GM21528 (cell line): ENCODE results near the gene IGFBP4.
"Not testable (repeated sequence)": the region's sequence is repeated elsewhere in the genome, so short reads cannot be mapped to it uniquely, and the experiment has no call there.

Experiments used
- ATAC-seq: cut with Tn5 transposase; IDR thresholded peaks from one replicate; pipeline ENCODE4 v1.9.1; 2021; ENCODE audit warnings: mild to moderate bottlenecking, moderate library complexity; ENCODE audit not compliant: unreplicated experiment, low FRiP score

Gene IGFBP4

GRCh38 chr17:40443196-40443987, at the start of gene IGFBP4:
TSS of gene IGFBP4 (plus strand) at chr17:40443450. CDS start at chr17:40443736, 286 bp downstream.
- ATAC-seq = no peak

GRCh38 chr17:40399185-40399584, 44.1 kb upstream of the IGFBP4 start:
- ATAC-seq = no peak

GRCh38 chr17:40402668-40403067, 40.6 kb upstream of the IGFBP4 start:
- no peak for ATAC-seq

GRCh38 chr17:40404003-40404402, 39.2 kb upstream of the IGFBP4 start:
- ATAC-seq = no peak

GRCh38 chr17:40407460-40407859, 35.8 kb upstream of the IGFBP4 start:
- no peak for ATAC-seq

- ATAC-seq = not testable (repeated sequence)
Measured at GRCh38 chr17:40409540-40409939, 33.7 kb upstream of the IGFBP4 start.

GRCh38 chr17:40410082-40410481, 33.2 kb upstream of the IGFBP4 start:
- no peak for ATAC-seq

GRCh38 chr17:40411821-40412220, 31.4 kb upstream of the IGFBP4 start:
- no peak for ATAC-seq

- no peak for ATAC-seq
Measured at GRCh38 chr17:40412880-40413279, 30.4 kb upstream of the IGFBP4 start.

- not testable (repeated sequence) for ATAC-seq
Measured at GRCh38 chr17:40414312-40414711, 28.9 kb upstream of the IGFBP4 start.

GRCh38 chr17:40415390-40415789, 27.9 kb upstream of the IGFBP4 start:
- no peak for ATAC-seq

GRCh38 chr17:40416671-40417070, 26.6 kb upstream of the IGFBP4 start:
- ATAC-seq = no peak

- ATAC-seq = peak; percentile 27
Measured at GRCh38 chr17:40417258-40417608, 26.0 kb upstream of the IGFBP4 start.

GRCh38 chr17:40417609-40418427, 25.4 kb upstream of the IGFBP4 start, which contains the start of gene TOP2A:
TSS of gene TOP2A (minus strand) at chr17:40417896. CDS start at chr17:40417791, 105 bp downstream.
- ATAC-seq = peak; percentile 91

- no peak for ATAC-seq
Measured at GRCh38 chr17:40418428-40418706, 24.9 kb upstream of the IGFBP4 start.

- ATAC-seq = no peak
Measured at GRCh38 chr17:40419559-40420331, 23.5 kb upstream of the IGFBP4 start.

- ATAC-seq = no peak
Measured at GRCh38 chr17:40422990-40423633, 20.1 kb upstream of the IGFBP4 start.

- no peak for ATAC-seq
Measured at GRCh38 chr17:40425741-40426140, 17.5 kb upstream of the IGFBP4 start.

GRCh38 chr17:40427002-40427491, 16.2 kb upstream of the IGFBP4 start:
- no peak for ATAC-seq
